Activated T-cell treated with anti-CD3 and anti-CD28 coated beads, Interleukin-2, amount 50 U/mL, for 24 hours (primary cell): ENCODE measurements around the gene OLFM1.

Source experiments
- DNase-seq: peaks from one replicate; pipeline ENCODE4 v3.0.0-alpha.2; 2020
- H3K27ac Mint-ChIP-seq: 2 replicates; pipeline ENCODE4 v1.8.0; 2020; ENCODE audit warnings: mild to moderate bottlenecking, mixed read lengths
- H3K27me3 Mint-ChIP-seq: 2 replicates; pipeline ENCODE4 v1.8.0; 2020; ENCODE audit warnings: mixed read lengths
- H3K36me3 Mint-ChIP-seq: 2 replicates; pipeline ENCODE4 v1.8.0; 2020; ENCODE audit warnings: low read depth, mixed read lengths
- H3K4me1 Mint-ChIP-seq: 2 replicates; pipeline ENCODE4 v1.8.0; 2020; ENCODE audit warnings: low read depth, mixed read lengths
- H3K4me3 Mint-ChIP-seq: 2 replicates; pipeline ENCODE4 v1.8.0; 2020; ENCODE audit warnings: mild to moderate bottlenecking, moderate library complexity, mixed read lengths
- H3K9me3 Mint-ChIP-seq: 2 replicates; pipeline ENCODE4 v1.8.0; 2020; ENCODE audit warnings: mixed read lengths

Gene OLFM1

GRCh38 chr9:135086597-135087488, 625 bp upstream of the OLFM1 start:
- Mint-ChIP-seq H3K27me3 (peaks cover 70% of the 10 kb centered on the region), H3K4me1 (peaks cover 4% of the 10 kb centered on the region), H3K9me3 (peaks cover 3% of the 10 kb centered on the region), H3K27ac (no peak overlapping the region), H3K4me3 (no peak overlapping the region), H3K36me3 (no peaks in the 10 kb centered on the region)
- DNase-seq, result peak; percentile 32

- Mint-ChIP-seq H3K36me3 (no peaks in the 10 kb centered on the region), H3K4me3 (no peak overlapping the region), H3K9me3 (peaks cover 3% of the 10 kb centered on the region), H3K27me3 (peaks cover 69% of the 10 kb centered on the region), H3K4me1 (peaks cover 4% of the 10 kb centered on the region), H3K27ac (no peak overlapping the region)
- no peak for DNase-seq
Observed at GRCh38 chr9:135087899-135088347, 455 bp downstream of the OLFM1 start.

- Mint-ChIP-seq H3K4me1 (peaks cover 4% of the 10 kb centered on the region), H3K4me3 (no peak overlapping the region), H3K36me3 (no peaks in the 10 kb centered on the region), H3K27ac (no peak overlapping the region), H3K9me3 (peaks cover 3% of the 10 kb centered on the region), H3K27me3 (peaks cover 68% of the 10 kb centered on the region)
- DNase-seq, result no peak
Observed at GRCh38 chr9:135088348-135088978, 995 bp downstream of the OLFM1 start.

DNA sequence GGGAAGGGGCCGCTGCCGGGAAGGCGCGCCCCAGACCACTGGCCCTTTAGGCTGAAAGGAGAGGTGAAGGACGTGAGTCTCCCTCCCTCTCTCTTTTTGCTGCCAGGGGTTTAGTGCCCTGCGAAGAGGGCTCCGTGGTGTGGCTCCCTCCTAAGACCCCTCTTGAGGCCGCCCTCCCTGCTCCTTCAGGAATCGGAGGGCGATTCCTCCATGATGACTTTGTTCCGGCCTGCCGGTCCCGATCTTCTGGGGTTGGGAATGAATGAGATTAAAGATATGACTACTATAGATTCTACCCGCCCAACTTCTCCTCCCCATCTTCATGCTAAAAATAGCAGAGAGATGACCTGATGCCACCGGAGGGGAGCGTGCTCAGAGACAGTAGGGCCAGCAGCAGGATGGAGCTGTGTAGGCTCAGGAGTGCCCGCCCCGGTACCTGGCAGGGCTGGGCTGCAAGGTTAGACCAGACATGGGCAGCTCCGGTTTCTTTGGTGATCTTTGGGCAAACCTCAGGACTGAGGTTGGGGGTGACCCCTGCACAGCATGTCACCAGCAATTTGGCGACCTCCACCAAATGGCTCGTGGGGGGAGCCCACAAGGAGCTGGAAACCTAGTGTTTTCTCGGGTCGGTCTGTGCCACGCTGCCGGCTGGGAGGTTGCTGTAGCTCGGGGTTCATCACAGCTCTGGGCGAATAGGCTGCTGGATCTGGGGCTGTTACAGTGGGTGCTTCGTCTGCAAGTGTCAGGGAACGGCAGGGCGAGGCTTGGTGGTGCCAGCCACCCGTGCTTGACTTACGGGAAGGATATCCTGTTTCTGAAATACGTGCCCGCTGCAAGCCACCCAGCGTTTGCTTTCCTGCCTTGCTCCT, 1.7 kb downstream of the OLFM1 start:
- Mint-ChIP-seq H3K4me1 (peaks cover 4% of the 10 kb centered on the region), H3K9me3 (peaks cover 3% of the 10 kb centered on the region), H3K27ac (no peak overlapping the region), H3K4me3 (no peak overlapping the region), H3K27me3 (peaks cover 68% of the 10 kb centered on the region), H3K36me3 (no peaks in the 10 kb centered on the region)
- DNase-seq, result no peak

- H3K27ac Mint-ChIP-seq, result no peak overlapping the region
- H3K4me3 Mint-ChIP-seq, result no peak overlapping the region
- no peaks in the 10 kb centered on the region for H3K36me3 Mint-ChIP-seq
- H3K27me3 Mint-ChIP-seq, result peaks cover 68% of the 10 kb centered on the region
- no peak for DNase-seq
- H3K4me1 Mint-ChIP-seq, result peaks cover 4% of the 10 kb centered on the region
- H3K9me3 Mint-ChIP-seq, result peaks cover 3% of the 10 kb centered on the region
Observed at GRCh38 chr9:135090081-135090480, 2.6 kb downstream of the OLFM1 start.

- H3K4me3 Mint-ChIP-seq, result no peak overlapping the region
Observed at GRCh38 chr9:135090547-135090946, 3.1 kb downstream of the OLFM1 start.

GRCh38 chr9:135091545-135091944, 4.1 kb downstream of the OLFM1 start:
- Mint-ChIP-seq H3K9me3 (peaks cover 3% of the 10 kb centered on the region), H3K27me3 (peaks cover 61% of the 10 kb centered on the region), H3K4me3 (no peak overlapping the region), H3K36me3 (no peaks in the 10 kb centered on the region), H3K27ac (no peak overlapping the region), H3K4me1 (no peaks in the 10 kb centered on the region)
- DNase-seq, result no peak

More at GRCh38 chr9:135090547-135090946, 3.1 kb downstream of the OLFM1 start:
- H3K4me1 Mint-ChIP-seq, result peaks cover 4% of the 10 kb centered on the region
- peaks cover 3% of the 10 kb centered on the region for H3K9me3 Mint-ChIP-seq
- no peak for DNase-seq
- H3K27me3 Mint-ChIP-seq, result peaks cover 68% of the 10 kb centered on the region
- H3K36me3 Mint-ChIP-seq, result no peaks in the 10 kb centered on the region
- H3K27ac Mint-ChIP-seq, result no peak overlapping the region

GRCh38 chr9:135093111-135093510, 5.6 kb downstream of the OLFM1 start:
- peaks cover 3% of the 10 kb centered on the region for H3K9me3 Mint-ChIP-seq
- no peak for DNase-seq
- H3K27me3 Mint-ChIP-seq, result peaks cover 68% of the 10 kb centered on the region
- no peak overlapping the region for H3K27ac Mint-ChIP-seq
- H3K4me1 Mint-ChIP-seq, result no peaks in the 10 kb centered on the region
- no peak overlapping the region for H3K4me3 Mint-ChIP-seq
- H3K36me3 Mint-ChIP-seq, result no peaks in the 10 kb centered on the region

GRCh38 chr9:135093911-135094584, 6.6 kb downstream of the OLFM1 start:
- Mint-ChIP-seq H3K27ac (no peak overlapping the region), H3K4me3 (no peak overlapping the region), H3K36me3 (no peaks in the 10 kb centered on the region), H3K9me3 (peaks cover 3% of the 10 kb centered on the region), H3K4me1 (no peaks in the 10 kb centered on the region), H3K27me3 (peaks cover 70% of the 10 kb centered on the region)
- no peak for DNase-seq

GRCh38 chr9:135095470-135096407, 8.3 kb downstream of the OLFM1 start:
- no peak overlapping the region for H3K4me3 Mint-ChIP-seq
- no peaks in the 10 kb centered on the region for H3K36me3 Mint-ChIP-seq
- H3K27me3 Mint-ChIP-seq, result peaks cover 68% of the 10 kb centered on the region
- no peak overlapping the region for H3K27ac Mint-ChIP-seq
- DNase-seq, result no peak
- peaks cover 3% of the 10 kb centered on the region for H3K9me3 Mint-ChIP-seq
- H3K4me1 Mint-ChIP-seq, result no peaks in the 10 kb centered on the region

DNA sequence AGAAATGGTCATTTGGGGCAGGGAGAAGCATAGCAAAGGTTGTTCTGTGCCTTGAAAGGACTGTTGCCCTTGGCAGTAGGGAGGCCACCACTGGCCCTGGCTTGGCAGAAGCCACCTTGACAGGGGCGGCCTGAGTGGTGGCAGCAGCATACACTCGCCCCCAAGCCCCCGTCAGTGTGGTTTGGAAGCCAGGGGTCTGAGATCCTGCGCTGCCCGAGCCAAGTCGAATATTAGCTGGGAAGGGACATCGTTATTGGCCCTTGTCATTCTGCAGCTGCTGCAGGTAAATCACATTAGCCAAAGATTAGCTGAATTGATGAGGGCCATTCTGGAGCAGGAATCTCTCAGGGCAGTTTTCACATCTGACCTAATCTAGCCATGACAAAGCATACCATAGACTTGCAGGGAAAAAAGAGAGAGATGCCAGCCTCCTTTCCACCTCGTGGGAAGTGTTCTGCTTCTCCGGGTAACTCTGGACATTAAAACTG, 9.0 kb downstream of the OLFM1 start:
- H3K27ac Mint-ChIP-seq, result no peak overlapping the region

DNA sequence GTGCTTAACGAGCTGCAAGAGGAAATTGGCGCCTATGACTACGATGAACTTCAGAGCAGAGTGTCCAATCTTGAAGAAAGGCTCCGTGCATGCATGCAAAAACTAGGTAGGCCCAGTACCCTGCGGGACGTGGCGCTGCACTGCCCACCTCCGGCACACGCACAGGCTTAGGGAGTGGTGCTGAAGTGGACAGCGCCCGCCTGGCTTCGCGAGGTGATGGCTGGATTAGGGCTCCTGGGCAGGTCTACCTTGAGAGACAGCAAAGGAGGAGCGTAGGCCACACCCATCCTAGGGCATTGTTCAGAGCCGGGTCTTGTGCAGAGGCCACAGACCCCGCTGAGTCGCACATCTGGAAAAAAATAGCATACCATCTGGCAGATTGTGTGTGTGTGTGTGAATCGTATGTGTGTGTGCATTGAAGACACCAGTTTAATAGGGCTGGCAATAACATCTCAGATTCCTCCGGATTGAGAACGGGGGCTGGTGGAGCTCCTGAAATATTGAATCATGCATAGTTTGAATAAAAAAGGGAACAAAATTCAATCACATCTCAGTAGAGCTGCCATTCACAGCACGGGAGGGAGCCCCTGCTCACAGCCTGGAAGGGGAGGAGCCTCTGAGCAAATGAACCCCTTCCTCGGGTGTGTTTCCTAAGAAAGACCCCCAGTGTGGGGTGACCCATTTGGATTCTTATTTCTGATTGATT, 11.1 kb downstream of the OLFM1 start:
- Mint-ChIP-seq H3K4me3 (no peak overlapping the region), H3K9me3 (no peaks in the 10 kb centered on the region), H3K4me1 (no peaks in the 10 kb centered on the region), H3K27ac (no peak overlapping the region), H3K36me3 (no peaks in the 10 kb centered on the region), H3K27me3 (peaks cover 74% of the 10 kb centered on the region)
- no peak for DNase-seq

More for the DNA sequence above, 9.0 kb downstream of the OLFM1 start:
- peaks cover 72% of the 10 kb centered on the region for H3K27me3 Mint-ChIP-seq
- H3K4me3 Mint-ChIP-seq, result no peak overlapping the region
- no peak for DNase-seq
- H3K9me3 Mint-ChIP-seq, result peaks cover 2% of the 10 kb centered on the region
- no peaks in the 10 kb centered on the region for H3K36me3 Mint-ChIP-seq
- no peaks in the 10 kb centered on the region for H3K4me1 Mint-ChIP-seq
